Mammary epithelial cell (primary cell): ENCODE measurements around the gene PRRC2B.

ENCODE experiments used
- EZH2 ChIP-seq: IDR thresholded peaks from 2 replicates; pipeline ENCODE4 v1.6.1; 2012; ENCODE audit warnings: low read length, inconsistent platforms, borderline replicate concordance
- TF ChIP-seq, protein P1 (sequence below), 2 donors: IDR thresholded peaks in 1 of 2; conservative IDR thresholded peaks in 1 of 2; 2 replicates each; pipeline ENCODE4 v1.5.1; 2011 to 2012; ENCODE audit warnings: inconsistent platforms in 2 of 2, low read length in 2 of 2, mild to moderate bottlenecking in 2 of 2, control low read depth in 1 of 2, low read depth in 1 of 2; ENCODE audit not compliant: insufficient read depth in 1 of 2; ENCODE audit errors: extremely low read depth in 1 of 2

DNA sequence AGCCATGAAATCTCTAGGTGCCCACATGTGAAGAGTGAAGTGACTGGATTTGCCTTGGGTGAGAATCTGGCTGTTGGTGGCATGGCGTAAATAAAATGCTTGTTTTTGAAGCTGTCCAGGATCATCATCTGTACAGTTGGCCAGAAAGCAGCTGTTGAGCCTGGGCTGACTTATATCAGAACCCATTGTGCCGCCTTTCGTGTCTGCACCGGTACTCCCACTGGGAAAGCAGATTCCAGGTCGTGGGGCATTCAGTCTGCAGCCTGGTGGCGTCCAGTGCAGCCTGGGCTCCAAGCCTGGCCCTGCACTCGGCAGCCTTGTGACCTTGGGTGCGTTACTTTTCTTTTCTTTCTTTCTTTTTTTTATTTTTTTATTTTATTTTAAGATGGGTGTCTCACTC, 27.8 kb downstream of the PRRC2B start:
- TF ChIP-seq, protein P1, sequence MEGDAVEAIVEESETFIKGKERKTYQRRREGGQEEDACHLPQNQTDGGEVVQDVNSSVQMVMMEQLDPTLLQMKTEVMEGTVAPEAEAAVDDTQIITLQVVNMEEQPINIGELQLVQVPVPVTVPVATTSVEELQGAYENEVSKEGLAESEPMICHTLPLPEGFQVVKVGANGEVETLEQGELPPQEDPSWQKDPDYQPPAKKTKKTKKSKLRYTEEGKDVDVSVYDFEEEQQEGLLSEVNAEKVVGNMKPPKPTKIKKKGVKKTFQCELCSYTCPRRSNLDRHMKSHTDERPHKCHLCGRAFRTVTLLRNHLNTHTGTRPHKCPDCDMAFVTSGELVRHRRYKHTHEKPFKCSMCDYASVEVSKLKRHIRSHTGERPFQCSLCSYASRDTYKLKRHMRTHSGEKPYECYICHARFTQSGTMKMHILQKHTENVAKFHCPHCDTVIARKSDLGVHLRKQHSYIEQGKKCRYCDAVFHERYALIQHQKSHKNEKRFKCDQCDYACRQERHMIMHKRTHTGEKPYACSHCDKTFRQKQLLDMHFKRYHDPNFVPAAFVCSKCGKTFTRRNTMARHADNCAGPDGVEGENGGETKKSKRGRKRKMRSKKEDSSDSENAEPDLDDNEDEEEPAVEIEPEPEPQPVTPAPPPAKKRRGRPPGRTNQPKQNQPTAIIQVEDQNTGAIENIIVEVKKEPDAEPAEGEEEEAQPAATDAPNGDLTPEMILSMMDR (conservative IDR thresholded peaks at IDR 0.05 in 1 of 2, IDR thresholded peaks at IDR 0.05 in 1 of 2; ENCODE audit: extremely low read depth in 1 of 2, insufficient read depth in 1 of 2, low read depth in 1 of 2, low read length in 2 of 2): no peak
- no peak for TF ChIP-seq EZH2
